Amygdala (tissue), 56 donors: ENCODE data around the gene CDH15.
"Not testable (repeated sequence)": the region's sequence is repeated elsewhere in the genome, so short reads cannot be mapped to it uniquely, and the experiment has no call there.

ENCODE experiments used
- DNase-seq, 56 donors: peaks; one replicate each; lab custom pipeline; 2025; lab: John Stamatoyannopoulos, UW

CDH15 gene

DNA sequence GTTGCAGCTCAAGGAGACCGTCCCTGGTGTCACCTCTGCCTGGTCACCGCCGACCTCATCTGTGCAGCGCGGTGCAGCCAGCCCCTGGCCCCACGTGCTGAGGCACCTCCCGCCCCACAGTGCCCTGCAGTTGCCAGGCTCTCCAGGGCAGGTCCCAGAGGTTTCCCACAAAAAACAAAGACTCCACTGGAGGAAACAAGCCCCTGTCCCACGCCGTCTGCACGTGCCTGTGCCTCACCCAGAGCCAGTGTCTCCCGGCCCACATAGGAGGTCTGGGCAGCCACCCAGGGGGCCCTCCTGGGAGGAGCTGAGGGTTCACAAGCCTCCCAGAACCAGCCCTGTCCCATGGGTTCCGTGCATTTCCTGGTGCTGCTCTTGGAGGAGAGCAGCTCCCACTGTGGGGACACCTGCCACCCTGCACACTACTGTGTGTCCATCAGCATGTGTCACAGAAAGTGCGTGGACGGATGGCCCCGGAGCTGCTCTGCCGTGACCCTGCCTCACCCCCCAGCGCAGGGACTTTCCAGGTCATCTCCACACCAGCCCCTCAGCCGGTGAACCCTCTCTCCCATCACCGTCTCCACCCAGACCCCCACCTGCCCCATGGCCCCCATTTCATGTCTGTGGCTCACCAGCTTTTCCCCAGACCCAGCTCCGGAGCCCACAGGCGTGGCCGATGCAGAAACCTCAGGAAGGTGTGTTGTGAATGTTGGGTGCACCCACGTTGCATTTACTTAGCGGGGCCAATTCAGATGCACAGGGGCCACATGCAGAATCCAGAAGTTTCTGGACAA is 17.0 kb upstream of the CDH15 start:
- no peak for DNase-seq

DNA sequence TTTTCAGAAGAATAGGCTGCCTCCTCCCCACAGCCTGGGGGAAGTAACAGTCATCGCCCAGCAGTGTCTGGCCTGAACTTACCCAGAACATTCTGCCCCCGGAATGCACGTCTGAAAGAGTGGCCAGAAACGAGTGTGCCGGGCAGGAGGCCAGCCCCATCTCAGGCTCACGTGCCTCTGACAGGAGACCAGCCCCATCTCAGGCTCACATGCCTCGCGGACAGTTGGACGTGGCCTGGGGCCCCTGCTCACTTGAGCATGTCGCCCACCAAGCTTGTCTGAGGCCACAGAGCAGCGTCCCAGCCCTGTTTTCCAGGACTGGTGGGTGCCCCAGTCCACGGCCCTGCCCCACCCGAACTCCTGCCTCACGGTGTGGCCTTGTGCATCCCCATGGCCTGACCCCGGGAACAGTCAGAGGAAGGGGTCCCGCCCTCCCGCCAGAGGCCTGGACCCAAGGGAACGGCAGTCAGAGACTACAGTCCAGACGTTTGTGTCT is 16.3 kb upstream of the CDH15 start:
- DNase-seq, result peak in 9 of 56 donors; percentile 7 to 73 (median 23)

DNA sequence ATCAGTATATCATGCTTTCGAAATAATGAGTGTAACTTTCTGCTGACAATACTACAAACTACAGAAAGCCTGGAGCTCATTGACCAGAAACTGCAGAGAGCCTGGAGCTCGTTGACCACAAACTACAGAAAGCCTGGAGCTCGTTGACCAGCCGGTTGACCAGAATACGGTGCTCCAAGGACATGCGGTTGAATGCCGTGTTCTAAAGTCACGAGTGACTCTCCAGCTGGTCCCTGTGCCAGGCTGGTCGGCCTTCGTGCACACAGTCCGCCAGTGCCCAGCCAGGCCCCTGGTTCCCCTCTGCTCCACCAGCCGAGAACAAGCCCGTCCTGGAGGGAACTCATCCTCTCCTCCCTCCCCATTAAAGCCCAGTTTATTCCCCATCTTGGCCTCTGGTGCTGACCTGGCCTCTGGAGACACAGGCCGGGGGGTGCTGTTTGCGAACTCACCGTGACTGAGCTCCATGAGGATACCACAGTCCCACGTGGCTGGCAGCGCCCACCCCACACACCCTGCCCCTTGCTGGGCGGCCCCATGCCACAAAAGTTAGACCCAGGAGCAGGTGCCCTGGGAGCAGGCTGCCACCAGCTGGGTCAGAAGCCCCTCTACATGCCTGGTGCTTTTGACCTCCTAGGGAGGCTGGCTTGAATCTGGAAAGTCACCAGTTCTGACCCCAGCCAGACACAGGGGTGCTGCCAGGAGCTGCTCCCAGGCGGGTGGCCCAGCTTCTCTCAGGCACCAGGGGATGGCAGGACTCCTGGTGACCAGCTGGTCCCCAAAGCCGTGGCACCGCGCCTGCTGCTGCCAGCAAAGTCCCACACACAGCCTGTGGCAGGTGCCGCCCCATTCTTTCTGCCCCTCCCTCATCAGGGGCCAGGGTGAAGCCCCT is 15.5 kb upstream of the CDH15 start:
- peak in 9 of 56 donors; percentile 13 to 58 (median 20) for DNase-seq

DNA sequence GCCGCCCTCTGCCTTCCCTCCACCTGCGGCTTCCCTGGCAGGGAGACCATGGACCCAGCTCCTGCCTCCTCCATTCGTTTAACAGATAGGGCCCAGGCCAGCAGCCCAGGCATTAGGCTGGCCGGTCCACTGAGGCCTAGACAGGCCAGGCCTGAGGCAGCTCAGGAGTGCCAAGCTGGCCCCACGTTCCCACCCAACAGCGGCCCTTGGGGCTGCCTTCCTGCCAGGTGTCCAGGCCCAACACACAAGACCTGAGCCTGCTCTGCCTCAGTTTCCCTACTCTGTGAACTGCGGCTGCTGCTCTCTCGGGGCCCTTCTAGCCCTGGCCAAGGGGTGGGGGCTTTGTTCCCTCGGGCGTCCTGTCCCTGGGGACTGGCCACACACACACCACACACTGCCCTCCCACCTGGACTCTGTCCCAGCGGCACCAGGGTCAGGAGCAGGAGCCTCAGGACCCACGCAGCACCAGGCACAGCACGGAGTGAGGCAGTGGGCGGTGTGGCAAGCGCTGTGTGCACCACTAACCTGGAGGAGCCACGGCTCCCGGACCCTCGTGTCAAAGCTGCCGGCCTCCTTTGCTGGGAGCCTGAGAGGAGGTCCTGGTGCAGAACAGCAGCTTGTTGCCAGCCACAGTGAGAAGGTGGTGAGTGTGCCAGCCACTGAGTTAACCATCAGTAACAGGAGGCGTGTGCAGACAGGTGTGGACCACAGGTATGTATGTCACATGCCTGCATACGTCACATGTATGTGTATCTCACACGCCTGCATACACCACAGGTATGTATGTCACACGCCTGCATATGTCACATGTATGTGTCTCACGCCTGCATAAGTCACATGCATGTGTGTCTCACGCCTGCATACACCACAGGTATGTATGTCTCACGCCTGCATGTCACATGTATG is 14.6 kb upstream of the CDH15 start:
- no peak for DNase-seq

DNA sequence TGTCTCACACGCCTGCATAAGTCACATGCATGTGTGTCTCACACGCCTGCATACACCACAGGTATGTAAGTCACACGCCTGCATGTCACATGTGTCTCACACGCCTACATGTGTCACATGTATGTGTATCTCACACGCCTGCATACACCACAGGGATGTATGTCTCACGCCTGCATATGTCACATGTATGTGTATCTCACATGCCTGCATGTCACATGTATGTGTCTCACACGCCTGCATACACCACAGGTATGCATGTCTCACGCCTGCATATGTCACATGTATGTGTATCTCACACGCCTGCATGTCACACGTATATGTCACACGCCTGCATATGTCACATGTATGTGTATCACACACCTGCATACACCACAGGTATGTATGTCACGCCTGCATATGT is 13.8 kb upstream of the CDH15 start:
- peak in 1 of 56 donors; percentile 52 for DNase-seq

DNA sequence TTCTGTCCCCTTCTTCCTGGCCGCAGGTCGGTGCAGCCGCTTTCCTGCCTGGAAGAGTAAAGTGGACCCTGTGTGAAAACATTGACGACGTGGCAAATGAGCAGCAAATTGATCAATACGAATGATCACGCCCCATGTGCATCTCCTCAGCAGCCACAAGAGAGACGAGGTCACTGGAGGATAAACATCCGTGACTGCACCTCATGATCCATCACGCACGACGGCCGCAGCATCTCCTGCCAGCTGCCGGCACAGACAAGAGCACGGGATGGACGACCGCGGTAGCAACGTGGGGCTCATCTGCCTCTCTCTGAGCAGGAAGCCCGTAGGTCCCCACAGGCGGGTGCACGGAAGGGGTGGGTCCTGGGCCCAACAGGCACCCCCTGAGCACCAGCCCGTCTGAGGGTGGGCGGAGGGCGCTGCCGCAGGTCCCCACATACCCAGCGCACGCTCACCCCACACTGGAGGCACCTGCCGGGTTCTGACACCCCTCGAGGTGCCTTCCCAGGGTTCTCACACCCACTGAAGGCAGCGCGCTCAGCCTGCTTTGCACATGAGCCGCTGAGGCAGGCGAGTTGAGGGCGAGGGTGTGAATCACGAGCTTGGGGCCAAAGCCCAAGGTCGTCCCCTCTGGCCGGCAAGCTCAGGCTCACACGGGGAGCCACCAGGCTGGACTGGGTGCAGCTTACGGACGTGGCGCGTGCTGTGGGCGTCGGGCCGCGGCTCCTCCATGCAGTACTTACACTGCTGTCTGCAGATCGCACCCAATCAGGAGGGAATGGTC is 12.3 kb upstream of the CDH15 start:
- DNase-seq, result no peak

DNA sequence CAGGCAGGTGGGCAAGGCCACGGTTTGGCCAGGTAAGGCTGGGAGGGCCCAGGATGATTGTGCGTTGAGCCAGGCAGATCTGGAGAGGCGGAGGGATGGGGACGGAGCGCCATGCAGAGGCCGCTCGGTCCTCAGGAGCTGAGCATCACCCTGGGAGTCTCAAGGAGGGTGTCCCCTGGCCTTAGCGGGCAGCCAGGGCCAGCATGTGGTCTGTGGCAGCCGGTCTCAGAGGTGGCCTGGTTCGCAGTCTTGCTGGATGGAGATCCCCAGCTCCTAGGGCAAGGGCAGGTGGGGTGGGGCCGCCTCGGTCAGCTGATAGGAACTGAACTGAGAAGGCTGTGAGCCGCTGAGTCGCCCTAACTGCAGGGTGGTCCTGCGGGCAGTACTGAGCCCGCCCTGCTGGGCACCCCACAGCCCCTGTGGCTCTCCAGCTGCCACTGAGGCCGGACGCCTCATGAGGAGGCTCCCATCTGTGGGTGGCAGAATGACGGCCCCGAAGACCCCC is 11.6 kb upstream of the CDH15 start:
- no peak for DNase-seq

DNA sequence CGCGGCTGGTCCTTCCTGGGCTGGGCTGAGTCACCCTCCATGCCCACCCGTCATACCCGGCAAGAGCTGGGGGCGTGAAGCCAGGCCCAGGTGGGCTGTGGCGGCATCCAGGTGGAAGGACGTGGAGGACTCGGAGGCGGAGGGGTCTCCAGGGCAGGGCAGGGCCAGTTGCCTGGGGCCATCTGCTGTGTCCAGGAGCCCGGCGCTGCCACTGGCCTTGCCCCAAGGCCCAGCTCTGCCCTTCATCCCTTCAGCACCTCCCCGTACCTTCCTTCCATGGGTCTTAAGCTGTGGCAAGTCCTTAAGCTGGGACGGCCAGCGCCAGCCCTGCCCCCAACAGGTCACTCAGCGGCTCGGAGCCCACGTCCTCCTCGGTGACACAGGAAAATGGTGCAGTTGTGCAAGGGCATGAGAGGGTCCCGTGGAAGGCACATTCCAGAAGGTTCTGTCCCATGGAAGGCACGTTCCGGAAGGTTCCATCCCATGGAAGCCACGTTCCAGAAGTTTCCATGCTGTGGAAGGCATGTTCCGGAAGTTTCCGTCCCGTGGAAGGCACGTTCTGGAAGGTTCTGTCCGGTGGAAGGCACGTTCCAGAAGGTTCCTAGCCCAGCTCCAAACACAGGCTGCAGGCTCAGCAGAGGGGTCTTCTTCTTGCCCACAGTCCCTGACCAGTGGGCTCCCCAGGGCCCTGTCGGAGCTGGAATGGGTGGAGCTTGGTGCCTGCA is 10.4 kb upstream of the CDH15 start:
- DNase-seq, result peak in 1 of 56 donors; percentile 74

DNA sequence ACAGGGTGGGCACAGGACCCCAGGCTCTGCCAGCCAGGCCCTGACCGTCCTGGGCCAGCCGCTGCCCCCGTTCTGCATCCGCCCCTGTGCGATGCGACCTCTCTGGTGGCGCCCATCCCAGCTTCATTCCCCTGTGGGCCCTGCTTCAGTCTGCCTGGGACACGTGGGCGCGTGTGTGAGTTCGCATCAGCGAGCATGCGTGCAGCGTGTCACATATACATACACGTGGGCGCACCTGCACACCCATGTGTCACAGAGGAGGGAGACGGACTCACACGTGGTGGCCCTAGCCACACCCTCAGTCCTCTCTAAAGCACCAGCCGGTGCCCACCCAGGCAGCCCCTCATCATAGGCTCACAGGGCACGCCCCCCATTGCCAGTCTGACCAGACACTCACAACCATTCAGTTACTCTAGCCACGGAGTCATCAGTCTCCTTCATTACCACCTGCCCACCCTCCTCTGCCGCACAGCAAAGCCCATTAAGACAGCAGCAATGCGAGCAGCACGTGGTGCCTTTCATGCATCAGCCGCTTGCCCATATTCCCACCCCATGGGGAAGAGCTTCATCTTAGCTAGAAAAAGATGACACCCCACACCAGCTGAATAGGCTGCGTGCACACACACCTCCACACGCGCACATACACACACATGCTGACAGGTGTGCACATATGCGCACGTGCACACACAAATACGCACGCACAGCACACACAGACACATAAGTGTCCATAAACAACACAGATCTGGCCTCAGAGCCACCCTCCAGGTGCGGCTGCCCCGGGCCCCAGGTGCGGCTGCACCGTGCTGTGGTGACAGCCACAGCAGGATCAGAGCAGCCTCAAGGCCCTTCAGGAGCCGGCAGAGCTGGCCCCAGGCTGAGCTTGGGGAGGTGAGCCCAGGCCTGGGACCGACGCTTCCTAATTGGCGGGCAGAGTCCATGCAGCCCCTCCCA is 9.5 kb upstream of the CDH15 start:
- peak in 1 of 56 donors; percentile 73 for DNase-seq

DNA sequence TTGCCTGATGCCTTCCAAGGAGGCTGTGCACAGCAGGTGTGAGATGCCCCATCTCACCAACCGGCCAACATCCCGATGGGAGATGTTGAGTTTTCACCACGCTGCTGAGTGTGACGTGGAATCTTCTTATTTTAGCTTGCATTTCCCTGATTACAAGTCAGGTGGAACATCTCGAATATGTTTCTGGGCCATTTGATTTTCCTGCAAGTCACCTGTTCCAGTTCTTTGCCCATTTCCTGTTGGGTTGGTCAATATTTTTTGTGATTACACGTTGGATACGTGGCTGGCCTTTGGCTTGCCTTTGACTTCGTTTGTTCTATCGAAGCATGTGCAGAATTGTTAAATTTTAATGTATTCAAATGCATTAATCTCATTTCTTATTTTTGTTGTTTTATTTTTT is 8.3 kb upstream of the CDH15 start:
- no peak for DNase-seq

DNA sequence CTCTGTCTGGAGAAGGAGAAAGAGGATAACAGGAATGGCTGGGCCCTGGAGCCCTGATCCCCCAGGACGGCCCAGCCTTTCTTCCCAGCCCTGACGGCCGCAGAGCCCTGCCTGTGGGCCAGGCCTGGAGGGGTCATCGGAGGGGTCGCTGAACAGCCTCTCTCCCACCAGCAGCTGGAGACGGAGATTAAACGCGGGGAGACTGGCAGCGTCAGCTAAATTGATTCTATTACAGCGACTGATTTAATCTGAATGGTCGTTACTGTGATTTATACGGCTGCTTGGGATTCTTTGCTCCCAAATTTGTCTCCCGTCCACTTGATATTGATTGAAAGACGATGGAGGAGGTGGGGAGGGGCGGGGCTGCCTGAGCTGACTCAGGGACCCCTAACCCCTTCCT is 7.1 kb upstream of the CDH15 start:
- no peak for DNase-seq

DNA sequence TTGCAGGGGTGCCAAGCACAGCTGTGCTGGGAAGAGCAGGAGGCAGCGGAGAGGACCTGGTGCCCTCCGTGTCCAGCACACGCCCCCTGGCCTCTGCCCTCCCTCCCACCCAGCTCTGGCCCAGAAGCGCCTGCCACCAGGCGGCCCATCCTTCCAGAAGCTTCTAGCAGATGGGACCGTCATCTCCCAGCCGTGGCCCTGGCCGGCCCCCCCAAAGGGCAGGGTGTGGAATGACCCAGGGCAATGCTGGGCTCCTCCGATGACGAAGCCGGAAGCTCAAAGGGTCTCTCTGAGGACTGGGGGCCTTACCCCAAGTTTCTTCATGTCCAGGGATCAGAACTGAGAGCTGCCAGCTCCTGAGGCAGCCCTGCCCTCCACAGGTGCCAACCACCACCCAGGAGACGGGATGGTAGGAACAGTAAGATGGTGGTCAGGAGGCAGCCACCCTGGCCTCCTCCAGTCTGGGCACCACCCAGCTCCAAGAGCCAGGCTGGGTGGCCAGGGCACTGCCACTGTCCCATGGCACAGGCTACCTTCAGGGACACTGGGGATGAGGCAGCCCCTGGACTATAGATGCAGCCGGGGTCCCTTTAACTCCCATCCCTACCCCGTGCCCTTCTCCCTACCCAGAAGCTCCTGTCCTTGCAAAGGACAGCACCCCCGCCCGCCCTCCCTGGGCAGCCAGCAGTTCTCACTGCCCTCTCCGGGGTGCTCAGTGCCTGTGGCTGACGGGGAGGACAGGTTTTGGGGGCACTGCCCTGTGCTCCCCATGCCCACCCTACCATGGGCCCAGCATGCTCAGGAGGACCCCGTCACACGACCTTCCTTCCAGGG is 6.5 kb upstream of the CDH15 start:
- no peak for DNase-seq

DNA sequence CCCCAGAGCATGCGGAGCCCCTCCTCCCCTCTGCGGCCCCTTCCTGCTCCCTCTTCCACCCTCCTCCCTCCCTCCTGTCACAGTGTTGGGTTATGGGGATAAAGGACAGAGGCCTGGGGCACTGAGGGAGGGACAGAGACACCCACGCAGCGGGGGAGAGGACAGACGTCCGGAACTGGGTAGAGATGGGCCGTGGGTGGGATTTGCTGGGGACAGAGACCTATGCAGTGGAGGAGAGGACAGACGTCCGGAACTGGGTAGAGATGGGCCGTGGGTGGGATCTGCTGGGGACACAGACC is 5.9 kb upstream of the CDH15 start:
- DNase-seq, result not testable (repeated sequence)

DNA sequence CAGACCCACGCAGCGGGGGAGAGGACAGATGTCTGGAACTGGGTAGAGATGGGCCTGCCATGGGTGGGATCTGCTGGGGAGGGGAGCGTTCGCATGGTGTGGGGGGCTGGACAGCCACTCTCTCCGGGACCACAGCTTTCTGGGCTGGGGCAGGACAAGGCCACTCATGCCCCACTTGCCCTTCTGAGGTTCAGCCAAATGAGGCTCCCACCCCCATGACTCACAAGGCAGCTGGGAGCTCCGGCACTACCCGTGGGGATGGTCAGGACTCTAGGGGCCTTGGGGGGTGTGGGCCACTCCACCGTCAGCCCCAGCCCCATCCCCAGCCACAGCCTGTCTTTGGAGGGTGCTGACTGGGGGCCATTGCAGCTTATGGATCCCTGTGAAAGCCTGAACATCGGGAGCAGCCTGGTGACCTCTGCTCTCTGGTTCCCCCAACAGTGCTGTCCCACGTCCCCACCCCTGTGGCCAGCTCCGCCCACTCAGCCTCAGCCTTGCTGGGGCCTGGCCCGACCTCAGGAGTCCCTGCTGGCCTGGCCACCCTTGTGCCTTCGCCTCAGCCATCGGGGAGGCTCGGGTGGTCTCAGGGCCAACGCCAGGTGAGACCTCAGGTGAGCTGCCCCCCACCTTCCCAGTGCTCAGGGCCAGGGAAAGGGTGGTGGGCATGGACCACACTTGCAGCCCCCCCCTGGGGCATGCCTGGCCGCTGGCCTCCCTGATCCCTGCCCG is 4.7 kb upstream of the CDH15 start:
- no peak for DNase-seq

DNA sequence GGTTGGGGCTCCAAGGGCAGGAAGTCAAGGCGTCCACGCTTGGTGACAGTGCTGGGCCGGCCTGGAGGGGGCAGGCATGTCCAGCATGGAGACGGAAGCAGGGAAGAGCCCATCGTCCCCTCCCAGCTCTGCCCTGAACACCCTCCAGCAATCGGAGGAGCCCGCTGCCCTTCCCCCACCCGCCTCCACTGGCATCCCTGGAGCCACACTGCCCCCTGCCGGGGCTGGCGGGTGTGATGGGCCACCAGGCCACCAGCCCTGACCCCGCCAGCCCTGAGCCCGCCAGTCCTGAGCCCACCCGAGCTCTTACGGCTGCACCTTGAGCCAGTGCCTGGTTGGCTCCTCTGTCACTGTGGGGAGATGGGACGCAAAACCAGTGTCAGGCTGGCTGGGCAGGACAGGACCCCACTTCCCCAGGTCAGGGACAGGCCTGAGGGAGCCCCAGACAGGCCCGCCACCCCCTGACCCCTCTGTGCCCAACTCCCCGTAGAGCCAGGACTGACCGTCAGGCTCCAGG is 4.1 kb upstream of the CDH15 start:
- DNase-seq, result peak in 52 of 56 donors; percentile 4 to 83 (median 53)
